GM12874 (cell line): ENCODE results near the gene ADORA2A.

ENCODE experiments used
- CTCF ChIP-seq: IDR thresholded peaks from 2 replicates; pipeline ENCODE4 v1.5.1; 2011; ENCODE audit warnings: low read depth, mild to moderate bottlenecking, control low read depth, low read length, moderate library complexity; ENCODE audit not compliant: insufficient read depth

Gene ADORA2A

GRCh38 chr22:24451162-24451561, 23.8 kb downstream of the ADORA2A start:
- TF ChIP-seq CTCF = no peak

GRCh38 chr22:24453853-24454252, 26.5 kb downstream of the ADORA2A start:
- TF ChIP-seq CTCF = no peak

- TF ChIP-seq CTCF = no peak
Observed at GRCh38 chr22:24455039-24455438, 27.6 kb downstream of the ADORA2A start.

- TF ChIP-seq CTCF = no peak
Observed at GRCh38 chr22:24455751-24456426, 28.5 kb downstream of the ADORA2A start.

- no peak for TF ChIP-seq CTCF
Observed at GRCh38 chr22:24457894-24458420, 30.6 kb downstream of the ADORA2A start.

GRCh38 chr22:24459911-24460310, 32.5 kb downstream of the ADORA2A start:
- no peak for TF ChIP-seq CTCF

GRCh38 chr22:24460418-24461089, 33.2 kb downstream of the ADORA2A start:
- no peak for TF ChIP-seq CTCF
